GM12801 (cell line): ENCODE measurements around the gene ZNF385C.

Experiments used
- TF ChIP-seq, protein P1 (sequence below): IDR thresholded peaks from one replicate; pipeline ENCODE4 v1.5.1; 2011; ENCODE audit warnings: control low read depth; ENCODE audit not compliant: insufficient read length; ENCODE audit errors: extremely low read depth

Gene ZNF385C

DNA sequence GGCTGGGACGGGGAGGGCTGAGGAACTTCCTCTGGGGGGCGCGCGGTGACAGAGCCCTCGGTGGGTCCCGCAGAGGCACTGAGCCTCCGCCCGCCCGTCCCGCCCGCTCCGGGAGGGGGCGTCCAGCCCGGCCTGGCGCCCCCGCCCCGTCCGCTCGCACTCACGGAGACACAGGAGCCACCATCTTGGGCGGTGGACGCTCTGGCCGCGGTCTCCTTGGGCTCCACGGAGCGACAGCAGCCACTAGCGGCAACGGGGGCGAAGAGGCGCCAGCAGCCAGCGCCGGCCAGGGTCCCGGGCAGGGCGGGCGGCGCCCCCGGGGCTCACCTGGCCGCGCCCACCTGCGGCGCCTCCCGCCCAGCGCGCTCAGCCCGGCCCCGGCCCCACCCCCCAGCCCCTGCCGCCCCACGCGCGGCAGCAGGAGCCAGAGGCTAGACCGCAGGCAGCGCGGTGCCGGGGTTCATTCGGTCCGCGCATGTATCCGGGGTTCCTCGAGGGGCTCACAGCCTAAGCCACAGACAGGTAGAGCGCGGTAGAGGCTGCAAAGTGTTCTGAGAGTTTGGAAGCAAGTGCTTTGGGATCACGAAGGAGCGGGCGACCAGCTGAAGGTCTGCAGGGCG is 47.8 kb downstream of the ZNF385C start, which contains the start of gene C17orf113:
Gene C17orf113 (minus strand): TSS at position 209 of the 620 bp plus-strand sequence. CDS start 7,225 bp downstream, outside the sequence.
- TF ChIP-seq, protein P1, sequence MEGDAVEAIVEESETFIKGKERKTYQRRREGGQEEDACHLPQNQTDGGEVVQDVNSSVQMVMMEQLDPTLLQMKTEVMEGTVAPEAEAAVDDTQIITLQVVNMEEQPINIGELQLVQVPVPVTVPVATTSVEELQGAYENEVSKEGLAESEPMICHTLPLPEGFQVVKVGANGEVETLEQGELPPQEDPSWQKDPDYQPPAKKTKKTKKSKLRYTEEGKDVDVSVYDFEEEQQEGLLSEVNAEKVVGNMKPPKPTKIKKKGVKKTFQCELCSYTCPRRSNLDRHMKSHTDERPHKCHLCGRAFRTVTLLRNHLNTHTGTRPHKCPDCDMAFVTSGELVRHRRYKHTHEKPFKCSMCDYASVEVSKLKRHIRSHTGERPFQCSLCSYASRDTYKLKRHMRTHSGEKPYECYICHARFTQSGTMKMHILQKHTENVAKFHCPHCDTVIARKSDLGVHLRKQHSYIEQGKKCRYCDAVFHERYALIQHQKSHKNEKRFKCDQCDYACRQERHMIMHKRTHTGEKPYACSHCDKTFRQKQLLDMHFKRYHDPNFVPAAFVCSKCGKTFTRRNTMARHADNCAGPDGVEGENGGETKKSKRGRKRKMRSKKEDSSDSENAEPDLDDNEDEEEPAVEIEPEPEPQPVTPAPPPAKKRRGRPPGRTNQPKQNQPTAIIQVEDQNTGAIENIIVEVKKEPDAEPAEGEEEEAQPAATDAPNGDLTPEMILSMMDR = no peak

DNA sequence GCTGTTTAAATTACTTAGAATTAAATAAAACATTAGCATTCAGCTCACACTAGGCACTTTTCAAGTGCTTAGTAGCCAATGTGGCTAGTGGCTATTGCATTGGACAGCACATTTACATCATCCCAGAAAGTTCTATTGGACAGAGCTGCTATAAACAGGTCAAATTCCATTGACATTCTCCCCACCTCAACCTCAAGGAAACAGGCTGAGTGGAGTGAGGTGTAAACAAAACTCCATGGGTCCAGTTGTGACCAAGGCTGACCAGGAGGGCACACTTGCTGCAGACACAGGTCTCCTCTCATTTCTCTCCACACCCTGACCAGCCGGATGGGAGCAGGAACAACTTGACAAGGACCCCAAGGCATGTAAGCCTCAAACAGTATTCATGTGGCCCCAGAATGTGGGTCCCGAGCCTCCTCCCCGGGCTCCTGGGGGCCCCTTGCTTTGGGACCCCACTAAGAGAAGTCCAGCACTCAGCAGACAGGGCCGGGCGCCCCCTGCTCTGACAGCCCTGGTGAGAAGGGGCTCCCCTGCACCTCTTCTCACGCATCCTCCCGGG is 48.4 kb downstream of the ZNF385C start:
- TF ChIP-seq, protein P1 = no peak

DNA sequence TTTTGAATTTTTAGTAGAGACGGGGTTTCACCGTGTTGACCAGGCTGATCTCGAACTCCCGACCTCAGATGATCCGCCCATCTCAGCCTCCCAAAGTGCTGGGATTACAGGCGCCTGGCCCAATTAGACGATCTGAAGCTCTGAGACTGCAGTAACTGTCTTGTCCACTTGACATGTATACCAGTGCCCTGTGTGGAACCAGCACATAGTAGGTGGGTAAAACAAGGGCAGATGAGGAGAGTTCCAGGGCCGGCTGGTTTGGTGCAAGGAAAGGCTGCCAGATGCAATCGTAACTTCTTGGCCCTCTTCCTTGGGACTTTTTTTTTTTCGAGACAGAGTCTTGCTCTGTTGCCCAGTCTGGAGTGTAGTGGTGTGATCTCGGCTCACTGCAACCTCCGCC is 50.9 kb downstream of the ZNF385C start:
- TF ChIP-seq, protein P1 = no peak

DNA sequence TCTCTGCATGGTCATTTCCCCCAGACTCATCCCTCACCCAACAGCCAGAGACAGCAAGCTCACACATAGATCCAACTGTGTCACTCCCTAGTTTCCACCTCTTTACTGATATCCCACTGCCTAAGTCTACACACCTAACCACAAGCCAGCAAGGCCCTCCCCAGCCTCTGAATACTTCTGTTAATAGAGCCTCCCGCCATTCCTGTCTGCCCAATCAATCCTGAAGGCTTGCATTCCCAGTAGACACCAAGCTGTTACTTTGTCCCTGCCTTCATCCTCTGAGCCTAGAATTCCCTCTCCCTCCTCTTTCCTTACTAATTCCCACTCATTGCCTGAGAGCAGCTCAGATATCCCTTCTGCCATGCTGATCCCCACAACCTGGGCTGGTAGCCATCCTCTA is 52.6 kb downstream of the ZNF385C start:
- TF ChIP-seq, protein P1 = no peak

DNA sequence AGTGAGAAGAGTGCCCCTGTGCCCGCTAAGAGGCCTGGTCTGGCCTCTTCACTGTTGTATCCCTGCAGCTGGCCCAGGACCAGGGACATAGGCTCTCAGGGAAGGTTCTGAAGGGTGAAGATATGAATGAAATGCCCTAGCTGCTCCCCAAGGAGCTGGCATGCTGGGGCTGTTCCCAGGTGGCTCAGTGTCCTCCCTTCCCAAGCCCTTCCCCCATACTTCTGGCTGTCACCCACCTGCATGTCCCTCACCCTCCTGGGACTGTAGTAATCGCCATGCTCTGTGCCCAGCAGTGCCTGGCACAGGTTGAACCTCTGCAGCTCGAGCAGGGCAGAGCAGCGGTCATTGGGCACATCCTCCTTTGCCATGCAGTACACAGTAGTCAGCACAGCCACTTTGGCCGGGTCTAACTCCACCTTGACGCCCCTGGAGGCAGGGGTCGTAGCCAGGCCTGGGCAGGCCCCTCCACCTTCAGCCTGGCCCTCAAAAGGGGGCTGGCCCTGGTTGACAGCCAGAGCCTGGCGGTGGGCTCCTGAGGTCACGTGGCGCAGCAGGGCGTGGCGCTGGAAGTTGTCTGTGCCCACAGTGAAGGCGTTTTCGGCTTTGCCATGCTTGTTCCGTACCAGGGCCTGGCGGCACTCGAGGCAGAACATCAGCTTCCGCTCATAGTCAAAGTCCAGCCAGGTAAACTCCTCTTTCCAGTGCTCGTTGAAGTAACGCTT is 55.5 kb downstream of the ZNF385C start:
- TF ChIP-seq, protein P1 = no peak

DNA sequence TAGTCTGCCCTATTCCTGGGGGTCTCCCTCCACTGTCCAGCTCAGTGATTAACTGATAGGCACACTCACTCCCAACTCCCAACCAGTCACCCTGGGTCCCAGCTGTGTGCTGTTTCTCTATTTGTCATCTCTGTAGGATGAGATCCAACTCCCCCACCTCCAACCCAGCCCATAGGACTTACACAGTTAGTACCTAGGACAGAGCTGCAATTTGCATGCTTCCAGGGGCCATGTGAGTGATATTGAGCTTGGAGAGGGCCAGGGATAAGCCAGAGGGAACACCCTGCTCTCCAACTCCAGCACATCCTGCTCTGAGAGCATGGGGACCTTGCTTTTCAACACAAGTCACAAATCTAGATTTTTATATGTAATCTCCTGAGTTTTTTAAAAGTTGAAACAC is 56.7 kb downstream of the ZNF385C start:
- TF ChIP-seq, protein P1 = no peak

DNA sequence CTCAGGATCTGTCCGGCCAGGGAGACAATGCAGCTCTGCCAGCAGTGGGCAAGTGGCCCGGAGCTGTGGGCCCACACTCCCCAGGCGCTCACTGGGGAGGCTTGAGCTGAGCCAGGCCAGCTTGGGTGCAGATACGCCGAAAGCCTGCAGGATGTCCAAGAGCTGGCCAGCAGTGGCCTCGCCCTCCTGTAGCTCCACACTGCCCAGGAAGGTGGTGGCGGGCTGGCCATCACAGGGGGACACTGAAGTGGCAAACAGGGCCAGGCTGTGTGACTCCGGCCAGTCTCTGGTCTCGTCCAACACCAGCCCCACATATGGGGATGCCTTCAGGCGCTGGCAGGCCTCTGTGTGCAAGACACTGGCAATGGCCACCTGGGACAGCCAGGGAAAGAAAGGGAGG is 57.5 kb downstream of the ZNF385C start:
- TF ChIP-seq, protein P1 = no peak
